K562 treated with DMSO at 1 percent for 4 hours (cell line): ENCODE results near the gene WBP1. TPM values are rescaled to one million over a fixed set of nuclear protein-coding genes. Genes with fewer than 3 reads are reported as not detected.

Experiments used
- total RNA-seq: library from RNA; unstranded; fragments of 300-600 nt; gene quantifications from 2 replicates; pipeline ENCODE4 v1.2.3, GENCODE V29; 2022; ENCODE audit not compliant: insufficient read depth

WBP1 gene
- total RNA-seq, result 30.7 and 38.6 TPM in 2 replicates

DNA sequence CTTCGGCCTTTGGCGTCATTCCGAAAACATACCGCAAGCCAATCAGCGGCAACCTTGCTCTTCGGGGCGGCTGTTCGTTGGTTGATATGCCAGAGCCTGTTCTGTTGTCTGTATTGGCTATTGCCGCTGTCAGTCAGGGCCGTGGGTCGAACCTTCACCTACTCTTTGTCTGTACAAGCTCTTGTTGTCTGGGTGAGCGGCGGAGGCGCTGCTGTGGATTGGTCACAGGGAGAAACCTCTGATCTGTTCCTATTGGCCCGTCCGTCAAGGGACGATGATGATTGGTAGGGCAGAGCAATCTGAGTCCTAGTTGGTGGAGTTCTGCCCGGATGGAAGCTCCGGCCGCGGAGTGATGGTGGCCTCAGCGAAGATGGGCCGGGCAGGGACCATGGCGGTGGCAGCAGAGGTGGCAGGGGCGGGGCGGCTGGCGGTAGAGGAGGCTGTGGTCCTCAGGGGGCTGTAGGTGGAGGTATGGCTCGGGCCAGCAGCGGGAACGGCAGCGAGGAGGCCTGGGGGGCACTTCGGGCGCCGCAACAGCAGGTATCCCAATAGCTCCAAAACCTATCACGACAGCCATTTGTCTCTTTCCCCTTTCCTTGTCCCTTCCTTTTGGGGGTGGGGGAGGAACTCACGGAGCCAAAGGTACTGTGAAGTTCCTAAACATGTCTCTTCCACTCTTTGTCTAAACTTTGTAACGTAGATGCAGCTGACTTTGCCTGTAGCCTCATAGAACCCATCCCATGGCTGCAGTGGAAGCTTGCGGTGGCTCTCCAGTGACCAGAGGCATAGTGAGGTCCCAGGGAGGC lies at the start of gene WBP1:
TSS of gene WBP1 (plus strand) at position 307 of the 806 bp plus-strand sequence. CDS start at position 472, 165 bp downstream.

DNA sequence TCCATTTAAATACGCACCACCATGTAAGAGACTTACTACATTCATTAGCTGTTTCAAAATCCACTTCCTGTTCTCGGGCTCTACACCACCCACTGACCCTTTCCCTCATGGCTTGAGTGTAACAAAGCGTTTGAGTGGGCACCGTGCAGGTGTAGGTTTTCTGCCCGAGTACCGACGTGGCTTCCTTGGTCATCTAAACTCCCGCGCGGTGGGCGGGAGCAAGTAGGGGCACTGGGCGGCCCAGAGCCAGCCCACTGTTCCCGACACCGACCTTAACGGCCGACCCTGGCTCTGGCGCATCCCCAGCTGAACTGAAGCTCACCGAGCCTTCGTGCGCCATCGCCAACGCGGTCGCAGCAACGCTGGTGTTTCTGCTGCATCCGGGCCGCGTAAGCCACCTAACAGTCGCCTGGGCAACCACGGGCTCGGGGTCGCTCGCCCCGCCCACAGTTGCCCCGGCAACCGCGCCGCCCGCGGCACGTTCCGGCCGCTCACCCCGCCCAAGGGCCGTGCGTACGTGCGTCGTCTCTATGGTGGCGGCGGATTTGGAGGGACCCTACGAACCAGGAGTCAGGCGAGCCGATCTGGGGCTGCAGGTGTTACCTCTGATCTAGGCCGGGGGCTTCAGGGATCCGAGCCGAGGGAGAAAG lies 36.9 kb upstream of the WBP1 start, which contains the start of the genes C2orf81 and WDR54:
TSS of gene C2orf81 (minus strand) at position 399 of the 650 bp plus-strand sequence. CDS start at position 340, 59 bp downstream.
TSS of gene WDR54 (plus strand) at position 510 of the 650 bp plus-strand sequence. CDS start 424 bp downstream, outside the sequence.

GRCh38 chr2:74441690-74442482 lies 16.4 kb upstream of the WBP1 start, which contains the start of gene RTKN:
Gene RTKN (minus strand): TSS chr2:74441937. CDS start chr2:74441816, 121 bp downstream.

DNA sequence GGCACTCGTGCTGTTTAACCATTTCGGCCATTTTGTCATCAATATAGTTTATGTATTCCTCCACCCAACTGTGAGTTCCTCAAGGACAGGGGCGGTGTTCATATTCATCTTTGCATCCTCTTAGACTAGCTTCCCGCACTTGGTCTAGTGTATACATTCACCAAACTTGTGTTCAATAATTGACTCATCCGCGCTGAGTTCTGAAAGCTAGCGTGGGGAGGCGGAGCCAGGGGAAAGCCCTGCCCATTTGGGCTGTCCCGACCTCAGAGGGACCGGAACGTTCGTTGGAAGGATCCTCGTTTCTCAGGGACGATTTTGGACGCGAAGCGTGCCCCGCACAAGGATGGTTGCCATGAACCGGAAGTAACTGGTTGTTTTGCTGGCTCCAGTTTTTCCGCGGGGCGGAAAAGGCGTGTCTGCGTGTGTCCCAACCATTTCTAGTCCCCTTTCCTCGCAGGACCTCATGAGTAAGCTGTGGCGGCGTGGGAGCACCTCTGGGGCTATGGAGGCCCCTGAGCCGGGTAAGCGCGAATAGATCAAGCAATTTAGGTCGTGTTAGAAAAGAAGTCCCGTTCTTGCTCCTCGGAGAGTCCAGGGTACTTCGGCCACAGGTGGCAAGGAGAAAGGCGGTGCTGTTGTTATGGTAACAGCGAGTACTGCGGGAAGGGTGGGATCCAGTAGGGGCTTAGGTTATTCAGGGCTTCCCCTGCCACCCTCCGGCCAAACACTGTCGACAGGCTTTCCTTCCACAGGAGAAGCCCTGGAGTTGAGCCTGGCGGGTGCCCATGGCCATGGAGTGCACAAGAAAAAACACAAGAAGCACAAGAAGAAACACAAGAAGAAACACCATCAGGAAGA lies 3.4 kb upstream of the WBP1 start, which contains the start of gene INO80B:
TSS of gene INO80B (plus strand) at position 434 of the 858 bp plus-strand sequence. CDS start at position 464, 30 bp downstream.

GRCh38 chr2:74472086-74472944 lies 14.1 kb downstream of the WBP1 start, which contains the start of gene MRPL53:
Gene MRPL53 (minus strand): TSS chr2:74472680. CDS start chr2:74472660, 20 bp downstream.

GRCh38 chr2:74482801-74483674 lies 24.8 kb downstream of the WBP1 start, which contains the start of the genes CCDC142 and TTC31:
Gene CCDC142 (minus strand): TSS chr2:74482998. CDS start chr2:74482837, 161 bp downstream.
Gene TTC31 (plus strand): TSS chr2:74483081. CDS start chr2:74483096, 15 bp downstream.

GRCh38 chr2:74499267-74499939 lies 41.2 kb downstream of the WBP1 start, which contains the start of gene LBX2:
Gene LBX2 (minus strand): TSS chr2:74499603. CDS start chr2:74499537, 66 bp downstream.

GRCh38 chr2:74507145-74507925 lies 49.1 kb downstream of the WBP1 start, which contains the start of gene PCGF1:
Gene PCGF1 (minus strand): TSS chr2:74507695. CDS start chr2:74507668, 27 bp downstream.

Other genes with a start within 250 kb of the WBP1 start
- 0.18 and 0.19 TPM in 2 replicates for gene SLC4A5, start 115.0 kb upstream of the WBP1 start, total RNA-seq
- 51.5 and 62.4 TPM in 2 replicates for gene DCTN1, start 78.1 kb upstream of the WBP1 start, total RNA-seq
- 1.9 TPM in 1 of 2 replicates, not detected in the other for gene C2orf81, start 36.8 kb upstream of the WBP1 start, total RNA-seq
- gene WDR54, start 36.7 kb upstream of the WBP1 start, total RNA-seq, result 5.0 and 9.9 TPM in 2 replicates
- 3.1 and 3.5 TPM in 2 replicates for gene RTKN, start 16.5 kb upstream of the WBP1 start, total RNA-seq
- gene INO80B, start 3.4 kb upstream of the WBP1 start, total RNA-seq, result 11.7 and 12.3 TPM in 2 replicates
- 67.0 and 69.3 TPM in 2 replicates for gene MOGS, start 6.9 kb downstream of the WBP1 start, total RNA-seq
- 40.6 and 79.9 TPM in 2 replicates for gene MRPL53, start 14.2 kb downstream of the WBP1 start, total RNA-seq
- 3.1 and 3.5 TPM in 2 replicates for gene CCDC142, start 24.6 kb downstream of the WBP1 start, total RNA-seq
- 12.2 and 12.6 TPM in 2 replicates for gene TTC31, start 24.6 kb downstream of the WBP1 start, total RNA-seq
- 5.0 and 8.8 TPM in 2 replicates for gene LBX2, start 41.2 kb downstream of the WBP1 start, total RNA-seq
- 17.9 and 23.7 TPM in 2 replicates for gene PCGF1, start 49.3 kb downstream of the WBP1 start, total RNA-seq
- gene TLX2, start 56.0 kb downstream of the WBP1 start, total RNA-seq, result 0.30 TPM in 1 of 2 replicates, not detected in the other
- gene DQX1, start 67.8 kb downstream of the WBP1 start, total RNA-seq, result 0.23 TPM in 1 of 2 replicates, not detected in the other
- gene AUP1, start 71.3 kb downstream of the WBP1 start, total RNA-seq, result 139 and 171 TPM in 2 replicates
- gene HTRA2, start 71.5 kb downstream of the WBP1 start, total RNA-seq, result 48.2 and 59.0 TPM in 2 replicates
- gene LOXL3, start 95.5 kb downstream of the WBP1 start, total RNA-seq, result 0.33 and 1.8 TPM in 2 replicates
- gene DOK1, start 96.3 kb downstream of the WBP1 start, total RNA-seq, result 22.1 and 27.0 TPM in 2 replicates
- gene M1AP, start 189.9 kb downstream of the WBP1 start, total RNA-seq, result 0.39 TPM in 1 of 2 replicates, not detected in the other
- 3.8 and 10.5 TPM in 2 replicates for gene SEMA4F, start 195.8 kb downstream of the WBP1 start, total RNA-seq